Keratinocyte (primary cell): ENCODE data around the gene CATSPER2.
"Not testable (repeated sequence)": the region's sequence is repeated elsewhere in the genome, so short reads cannot be mapped to it uniquely, and the experiment has no call there.

ENCODE experiments used
- CTCF ChIP-seq, 3 experiments: IDR thresholded peaks in 1 of 3; conservative IDR thresholded peaks in 1 of 3; optimal IDR thresholded peaks in 1 of 3; 2 replicates in 2 of 3; 3 replicates in 1 of 3; pipeline versions ENCODE3 to v1.5.1; 2011; ENCODE audit warnings: low read length in 3 of 3, mild to moderate bottlenecking in 3 of 3, moderate library complexity in 2 of 3, control low read depth in 1 of 3, inconsistent platforms in 1 of 3; ENCODE audit not compliant: insufficient read depth in 2 of 3; ENCODE audit errors: extremely low read depth in 1 of 3
- EZH2 ChIP-seq: IDR thresholded peaks from one replicate; pipeline ENCODE4 v1.6.1; 2012; ENCODE audit warnings: inconsistent platforms, mild to moderate bottlenecking, low read length, moderate library complexity

DNA sequence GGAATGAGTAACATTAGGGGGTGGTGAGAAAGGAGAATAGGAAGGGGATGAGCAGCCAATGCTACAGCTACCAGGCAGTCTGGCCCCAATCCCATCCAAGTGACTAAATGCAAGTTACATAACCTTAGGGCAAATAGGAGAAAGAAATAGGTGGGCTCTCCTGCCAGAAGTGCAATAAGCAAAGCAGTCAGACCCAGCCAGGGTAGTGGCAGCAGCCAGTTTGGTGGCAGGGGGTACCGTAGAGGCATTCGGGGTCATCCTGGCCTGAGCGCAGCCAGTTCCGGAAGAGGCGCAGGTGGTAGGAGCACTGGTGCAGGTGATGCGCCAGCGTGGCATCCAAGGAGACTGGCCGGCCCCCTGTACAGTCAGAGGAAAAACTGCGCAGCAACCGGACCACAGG lies 11.1 kb upstream of the CATSPER2 start:
- not testable (repeated sequence) for TF ChIP-seq EZH2; CTCF (optimal IDR thresholded peaks at IDR 0.05 in 1 of 3, IDR thresholded peaks at IDR 0.05 in 1 of 3, conservative IDR thresholded peaks at IDR 0.05 in 1 of 3; ENCODE audit: extremely low read depth in 1 of 3, insufficient read depth in 2 of 3, low read length in 3 of 3)
